ENCODE data around the gene RPF1. TPM values are rescaled to one million over a fixed set of nuclear protein-coding genes. Genes with fewer than 3 reads are reported as not detected.

Gene RPF1
- total RNA-seq, 1 experiment from 2014 or later, result 36.1 TPM

DNA sequence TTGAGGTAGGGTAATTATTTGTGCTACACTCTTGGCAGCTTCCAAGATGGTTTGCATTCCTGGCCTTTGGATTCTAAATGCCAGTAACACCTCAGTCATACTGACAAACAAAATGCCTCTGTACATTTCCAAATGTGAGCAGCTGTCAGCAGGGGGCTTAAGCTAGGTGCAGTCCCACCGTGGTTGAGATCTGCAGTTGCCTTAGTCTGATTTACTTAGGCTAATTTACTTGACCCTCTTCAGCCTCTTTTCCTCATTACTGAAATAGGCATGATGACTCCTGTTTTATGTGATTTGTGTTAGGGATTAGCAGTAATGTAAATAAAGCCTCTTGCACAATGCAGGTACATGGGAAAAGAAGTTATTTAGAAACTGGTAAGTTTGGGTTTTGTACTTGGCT lies 13.7 kb downstream of the RPF1 start:
- H3K4ac ChIP-seq (ENCODE audit: low read depth, low read length), result no peak overlapping the region
- H3K56ac ChIP-seq (ENCODE audit: insufficient read length, low read depth, low read length), result no peak overlapping the region
- no peak overlapping the region for H3K23ac ChIP-seq (ENCODE audit: insufficient read length, low read depth, low read length)
- no peak overlapping the region for H4K8ac ChIP-seq (replicated peaks; ENCODE audit: insufficient read length, low read depth, low read length)
- H3K4me2 ChIP-seq (ENCODE audit: insufficient read depth, insufficient read length, low read length), result no peak overlapping the region
- Mint-ChIP-seq H3K9me3 (no peaks in the 10 kb centered on the region), H3K4me3 (no peak overlapping the region), H3K4me1 (no peaks in the 10 kb centered on the region), H3K36me3 (ENCODE audit: insufficient read depth in 1 of 3, low read depth in 3 of 3) (peaks cover 17 to 62% (median 40%) of the 10 kb centered on the region in 3 experiments; a peak in 6 of 7 replicates), H3K27me3 (ENCODE audit: low read depth) (no peaks in the 10 kb centered on the region), H3K27ac (no peak overlapping the region)
- H3K14ac ChIP-seq (ENCODE audit: insufficient read depth, low read length), result no peak overlapping the region
- no peaks in the 10 kb centered on the region for H3K23me2 ChIP-seq (ENCODE audit: insufficient read length, low read depth, low read length, poor library complexity, severe bottlenecking)
- no peak overlapping the region for H4K91ac ChIP-seq (ENCODE audit: insufficient read length, low read depth, low read length)
- no peaks in the 10 kb centered on the region for H3K79me1 ChIP-seq (ENCODE audit: insufficient read depth, low read depth, low read length, poor library complexity, severe bottlenecking)
- no peaks in the 10 kb centered on the region for H3K27me3 ChIP-seq (ENCODE audit: insufficient read depth, low read length)
- no peak for DNase-seq
- no peak overlapping the region for H2BK120ac ChIP-seq (ENCODE audit: low read depth, low read length, poor library complexity, severe bottlenecking)
- no peak overlapping the region for H2BK5ac ChIP-seq (ENCODE audit: insufficient read length, low read length)
- H3K9ac ChIP-seq (ENCODE audit: extremely low read depth, insufficient read length, low read length), result no peak overlapping the region
- no peak overlapping the region for H2AK5ac ChIP-seq (ENCODE audit: insufficient read length, low read length)
- H3K9me3 ChIP-seq (ENCODE audit: control insufficient read depth, low read depth, low read length), result no peaks in the 10 kb centered on the region
- no peak overlapping the region for H3T11ph ChIP-seq (ENCODE audit: low read length)
- H2BK20ac ChIP-seq (ENCODE audit: low read depth, low read length, poor library complexity, severe bottlenecking), result no peak overlapping the region
- no peaks in the 10 kb centered on the region for H3K4me1 ChIP-seq (ENCODE audit: insufficient read depth, low read length)
- H3K18ac ChIP-seq (ENCODE audit: insufficient read length, low read depth, low read length), result no peak overlapping the region
- H2AFZ ChIP-seq (ENCODE audit: low read length), result no peak overlapping the region
- no peaks in the 10 kb centered on the region for H4K20me1 ChIP-seq (ENCODE audit: control insufficient read depth, insufficient read depth, insufficient read length)
- TF ChIP-seq, protein P1, sequence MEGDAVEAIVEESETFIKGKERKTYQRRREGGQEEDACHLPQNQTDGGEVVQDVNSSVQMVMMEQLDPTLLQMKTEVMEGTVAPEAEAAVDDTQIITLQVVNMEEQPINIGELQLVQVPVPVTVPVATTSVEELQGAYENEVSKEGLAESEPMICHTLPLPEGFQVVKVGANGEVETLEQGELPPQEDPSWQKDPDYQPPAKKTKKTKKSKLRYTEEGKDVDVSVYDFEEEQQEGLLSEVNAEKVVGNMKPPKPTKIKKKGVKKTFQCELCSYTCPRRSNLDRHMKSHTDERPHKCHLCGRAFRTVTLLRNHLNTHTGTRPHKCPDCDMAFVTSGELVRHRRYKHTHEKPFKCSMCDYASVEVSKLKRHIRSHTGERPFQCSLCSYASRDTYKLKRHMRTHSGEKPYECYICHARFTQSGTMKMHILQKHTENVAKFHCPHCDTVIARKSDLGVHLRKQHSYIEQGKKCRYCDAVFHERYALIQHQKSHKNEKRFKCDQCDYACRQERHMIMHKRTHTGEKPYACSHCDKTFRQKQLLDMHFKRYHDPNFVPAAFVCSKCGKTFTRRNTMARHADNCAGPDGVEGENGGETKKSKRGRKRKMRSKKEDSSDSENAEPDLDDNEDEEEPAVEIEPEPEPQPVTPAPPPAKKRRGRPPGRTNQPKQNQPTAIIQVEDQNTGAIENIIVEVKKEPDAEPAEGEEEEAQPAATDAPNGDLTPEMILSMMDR (conservative IDR thresholded peaks at IDR 0.05), result no peak
- no peak overlapping the region for H4K5ac ChIP-seq (ENCODE audit: insufficient read length, low read depth, low read length)
- no peaks in the 10 kb centered on the region for H3K79me2 ChIP-seq (ENCODE audit: insufficient read depth, low read length)
- no peak overlapping the region for H2BK15ac ChIP-seq (ENCODE audit: low read depth, low read length)
- WGBS (ENCODE audit: extremely low coverage, insufficient read length, low lambda C conversion rate), result no CpG with 5 or more reads among the region's 1 CpG
- H2BK12ac ChIP-seq (ENCODE audit: insufficient read length, low read depth, low read length), result no peak overlapping the region
- H3K27ac ChIP-seq (ENCODE audit: insufficient read length, low read depth, low read length), result no peak overlapping the region
